H1 (cell line): ENCODE results near the gene CHST3.

ENCODE experiments used
- CREB1 ChIP-seq: IDR thresholded peaks from 2 replicates; pipeline ENCODE4 v1.6.1; 2012; ENCODE audit warnings: inconsistent platforms
- CTCF ChIP-seq, 3 experiments: IDR thresholded peaks; 1 replicate in 2 of 3; 2 replicates in 1 of 3; pipeline versions ENCODE4 v1.5.1 to v1.6.1; 2011; ENCODE audit warnings: low read length in 3 of 3, mild to moderate bottlenecking in 3 of 3, inconsistent platforms in 2 of 3, low read depth in 1 of 3, moderate library complexity in 1 of 3; ENCODE audit not compliant: insufficient read depth in 1 of 3; ENCODE audit errors: control extremely low read depth in 1 of 3
- EP300 ChIP-seq, 2 experiments: IDR thresholded peaks; 1 replicate in 1 of 2; 2 replicates in 1 of 2; pipeline ENCODE4 v1.6.1; 2011 to 2012; ENCODE audit warnings: low read depth in 2 of 2, low read length in 2 of 2, mild to moderate bottlenecking in 2 of 2, borderline replicate concordance in 1 of 2, inconsistent platforms in 1 of 2, moderate library complexity in 1 of 2
- EZH2 ChIP-seq: fragments of 200-600 bp; sonication (generic); IDR thresholded peaks from 2 replicates; pipeline ENCODE4 v1.7.1; 2012; ENCODE audit warnings: low read depth, mild to moderate bottlenecking, moderate library complexity, low read length, inconsistent platforms; ENCODE audit not compliant: severe bottlenecking
- POLR2A ChIP-seq, 2 experiments: IDR thresholded peaks; 1 replicate in 1 of 2; 2 replicates in 1 of 2; pipeline ENCODE4 v1.6.1; 2011; ENCODE audit warnings: low read depth in 2 of 2, low read length in 2 of 2, mild to moderate bottlenecking in 2 of 2; ENCODE audit errors: control extremely low read depth in 1 of 2
- POLR2AphosphoS5 ChIP-seq: IDR thresholded peaks from 2 replicates; pipeline ENCODE4 v1.6.1; 2011; ENCODE audit warnings: low read depth, low read length
- SIN3A ChIP-seq, 2 experiments: IDR thresholded peaks in 1 of 2; conservative IDR thresholded peaks in 1 of 2; 2 replicates each; pipeline ENCODE4 v1.6.1; 2011 to 2012; ENCODE audit warnings: low read length in 2 of 2, improper control_type of control experiment in 1 of 2, low read depth in 1 of 2, mild to moderate bottlenecking in 1 of 2
- SIX5 ChIP-seq: IDR thresholded peaks from 2 replicates; pipeline ENCODE4 v1.6.1; 2011; ENCODE audit warnings: mild to moderate bottlenecking, low read depth, low read length
- TEAD4 ChIP-seq: IDR thresholded peaks from 2 replicates; pipeline ENCODE4 v1.6.1; 2012; ENCODE audit warnings: low read depth, low read length, inconsistent platforms, mixed read lengths
- USF2 ChIP-seq: IDR thresholded peaks from 2 replicates; pipeline ENCODE4 v1.6.1; 2011; ENCODE audit warnings: low read length, improper control_type of control experiment
- ZNF274 ChIP-seq: IDR thresholded peaks from 2 replicates; pipeline ENCODE4 v1.7.0; 2012; ENCODE audit warnings: low read length, borderline replicate concordance; ENCODE audit errors: extremely low read depth

GRCh38 chr10:72013202-72013945 lies 49.2 kb downstream of the CHST3 start:
- TF ChIP-seq CTCF (IDR thresholded peaks at IDR 0.05; ENCODE audit: control extremely low read depth in 1 of 3, insufficient read depth in 1 of 3, low read depth in 1 of 3, low read length in 3 of 3), result no peak
- TF ChIP-seq EP300 (IDR thresholded peaks at IDR 0.05; ENCODE audit: borderline replicate concordance in 1 of 2, low read depth in 2 of 2, low read length in 2 of 2), result no peak
- TF ChIP-seq SIN3A (conservative IDR thresholded peaks at IDR 0.05 in 1 of 2, IDR thresholded peaks at IDR 0.05 in 1 of 2; ENCODE audit: low read depth in 1 of 2, low read length in 2 of 2), result no peak
- TF ChIP-seq SIX5, result no peak
- TF ChIP-seq CREB1, result no peak
- no peak for TF ChIP-seq POLR2A (IDR thresholded peaks at IDR 0.05; ENCODE audit: control extremely low read depth in 1 of 2, low read depth in 2 of 2, low read length in 2 of 2)
- TF ChIP-seq ZNF274, result no peak
- no peak for TF ChIP-seq POLR2AphosphoS5
- no peak for TF ChIP-seq TEAD4
- TF ChIP-seq EZH2, result no peak
- TF ChIP-seq USF2, result no peak
